HG03457 (cell line): ENCODE measurements around the gene OTUD3.
"Not testable (repeated sequence)": the region's sequence is repeated elsewhere in the genome, so short reads cannot be mapped to it uniquely, and the experiment has no call there.

Source experiments
- ATAC-seq: cut with Tn5 transposase; IDR thresholded peaks from one replicate; pipeline ENCODE4 v1.9.1; 2021; ENCODE audit warnings: moderate number of reproducible peaks; ENCODE audit not compliant: unreplicated experiment

OTUD3 gene

GRCh38 chr1:19909971-19910370, 27.8 kb downstream of the OTUD3 start:
- no peak for ATAC-seq

DNA sequence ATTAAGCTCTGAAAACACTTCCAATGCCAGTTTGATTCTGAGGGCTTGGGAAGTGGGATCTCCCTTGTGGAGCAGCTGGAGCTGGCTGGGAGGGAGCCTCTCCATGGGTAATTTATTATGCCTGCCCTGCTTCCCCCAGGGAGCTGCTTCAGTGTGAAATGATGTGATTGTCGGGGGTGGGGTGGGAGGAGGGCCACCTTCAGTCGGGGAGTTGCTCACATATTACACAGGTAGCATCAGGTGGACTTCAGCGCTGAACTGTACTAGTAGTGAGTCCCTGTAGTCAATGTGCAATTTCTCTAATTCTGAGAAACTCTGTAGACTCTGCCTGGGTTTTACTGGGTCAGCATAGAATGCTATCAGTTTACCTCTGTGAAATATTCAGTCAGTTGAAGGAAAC, 28.5 kb downstream of the OTUD3 start:
- ATAC-seq = no peak

DNA sequence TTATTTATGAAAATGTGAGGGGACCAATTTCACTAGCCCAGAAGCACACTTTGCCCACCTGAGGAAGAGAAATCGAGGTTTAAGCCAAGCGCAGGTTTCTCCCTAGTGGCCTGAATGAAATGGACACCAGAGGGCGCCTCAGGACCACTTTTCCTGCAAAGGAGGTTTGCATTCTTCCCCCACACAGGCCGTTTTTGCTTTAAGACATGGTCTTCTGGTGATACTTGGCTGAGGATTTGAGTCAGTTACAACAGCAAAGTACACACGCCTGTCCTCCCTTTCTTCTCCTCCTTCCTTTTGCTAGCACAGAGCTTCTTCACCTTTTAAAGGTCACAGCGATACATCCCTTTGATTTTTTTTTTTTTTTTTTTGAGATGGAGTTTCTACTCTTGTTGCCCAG, 35.9 kb downstream of the OTUD3 start:
- ATAC-seq = no peak

DNA sequence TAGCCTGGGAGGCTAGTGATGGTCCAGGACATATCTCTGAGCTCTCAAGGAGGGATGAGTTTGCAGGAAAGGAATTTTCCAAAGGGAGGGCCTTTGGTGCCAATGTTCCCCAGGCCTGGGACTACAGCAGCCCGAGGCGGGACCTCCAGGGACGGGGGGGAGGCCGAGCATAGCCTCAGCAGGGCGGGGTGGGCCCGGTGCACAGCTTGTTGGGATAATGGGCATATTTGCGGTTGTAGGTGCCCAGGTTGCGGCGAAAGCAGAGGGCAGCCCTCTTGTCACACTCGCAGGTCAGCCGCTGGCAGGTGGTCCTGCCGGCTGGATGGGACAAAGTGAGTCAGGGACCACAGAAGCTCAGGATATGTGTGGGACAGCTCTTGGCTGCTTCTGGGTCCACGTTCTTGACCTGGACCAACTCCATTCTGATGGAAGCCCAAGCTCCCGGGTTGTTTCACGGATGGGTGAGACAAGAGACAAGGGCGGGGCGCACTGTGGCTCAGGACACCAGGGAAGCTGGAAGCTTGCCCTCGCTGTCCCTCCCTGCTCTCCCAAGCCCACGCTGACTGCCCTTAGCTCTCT, 38.0 kb downstream of the OTUD3 start:
- no peak for ATAC-seq

- no peak for ATAC-seq
Measured at GRCh38 chr1:19921310-19921709, 39.1 kb downstream of the OTUD3 start.

GRCh38 chr1:19922015-19922688, 40.0 kb downstream of the OTUD3 start:
- no peak for ATAC-seq

DNA sequence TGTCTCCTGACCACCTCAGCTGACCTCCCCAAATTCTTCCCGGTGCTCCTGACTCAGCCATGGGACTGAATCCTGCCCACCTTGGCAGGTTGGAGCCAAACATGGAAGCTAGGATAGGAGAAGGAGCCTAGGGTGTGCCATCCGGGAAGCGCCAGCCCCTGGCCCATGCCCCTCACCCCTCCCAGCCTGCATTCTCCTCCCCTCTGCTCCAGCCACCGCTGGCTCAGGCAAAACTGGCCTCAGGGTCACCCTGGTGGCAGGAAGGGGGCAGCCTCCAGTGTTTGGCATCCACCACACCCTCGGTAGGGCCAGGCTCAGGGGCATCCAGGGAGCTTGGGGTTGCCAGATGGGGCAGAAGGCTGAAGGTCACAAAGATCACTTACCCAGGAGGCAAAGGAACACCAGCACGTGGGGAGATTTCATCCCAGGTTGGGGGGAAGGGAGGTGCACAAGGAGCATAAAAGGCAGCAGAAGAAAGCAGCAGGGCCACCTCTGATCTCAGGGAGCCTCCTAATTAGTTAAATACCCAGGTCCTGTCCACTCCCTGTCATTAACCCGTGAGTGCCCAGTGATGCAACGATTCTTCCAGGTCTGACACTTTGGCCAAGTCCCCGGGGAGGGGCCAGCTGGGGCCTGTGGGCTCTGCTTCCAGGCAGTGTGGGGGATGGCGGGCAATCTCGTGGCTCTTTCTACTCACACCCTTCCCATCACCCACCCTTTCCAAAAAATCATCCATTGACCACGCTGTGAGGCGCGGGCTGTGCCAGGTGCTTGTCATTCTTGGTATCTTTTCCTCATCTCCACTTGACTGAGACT, 41.1 kb downstream of the OTUD3 start, which contains the start of gene PLA2G2E:
TSS of gene PLA2G2E (minus strand) at position 481 of the 816 bp plus-strand sequence. CDS start at position 423, 58 bp downstream.
- no peak for ATAC-seq

- no peak for ATAC-seq
Measured at GRCh38 chr1:19923953-19924346, 41.8 kb downstream of the OTUD3 start.

GRCh38 chr1:19925342-19926070, 43.3 kb downstream of the OTUD3 start:
- no peak for ATAC-seq

GRCh38 chr1:19926296-19927129, 44.3 kb downstream of the OTUD3 start:
- no peak for ATAC-seq

DNA sequence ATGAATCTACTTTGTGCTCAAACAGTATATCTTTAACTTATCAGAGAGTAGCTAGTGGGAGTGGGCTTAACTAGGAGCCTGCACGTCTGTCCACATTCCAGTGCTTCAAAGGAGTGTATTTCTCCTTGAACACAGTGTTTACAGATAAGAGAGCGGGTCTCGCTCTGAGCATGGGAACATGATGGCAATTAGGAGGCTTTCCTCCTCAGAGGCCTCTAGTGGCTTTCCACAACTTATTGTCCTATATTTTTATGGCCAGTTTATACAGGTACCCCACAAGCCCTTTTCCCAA, 44.9 kb downstream of the OTUD3 start:
- ATAC-seq = not testable (repeated sequence)

- no peak for ATAC-seq
Measured at GRCh38 chr1:19932866-19933265, 50.7 kb downstream of the OTUD3 start.

GRCh38 chr1:19934336-19934735, 52.1 kb downstream of the OTUD3 start:
- ATAC-seq = no peak

- ATAC-seq = no peak
Measured at GRCh38 chr1:19936061-19936750, 54.0 kb downstream of the OTUD3 start.

- ATAC-seq = no peak
Measured at GRCh38 chr1:19938472-19938871, 56.3 kb downstream of the OTUD3 start.

DNA sequence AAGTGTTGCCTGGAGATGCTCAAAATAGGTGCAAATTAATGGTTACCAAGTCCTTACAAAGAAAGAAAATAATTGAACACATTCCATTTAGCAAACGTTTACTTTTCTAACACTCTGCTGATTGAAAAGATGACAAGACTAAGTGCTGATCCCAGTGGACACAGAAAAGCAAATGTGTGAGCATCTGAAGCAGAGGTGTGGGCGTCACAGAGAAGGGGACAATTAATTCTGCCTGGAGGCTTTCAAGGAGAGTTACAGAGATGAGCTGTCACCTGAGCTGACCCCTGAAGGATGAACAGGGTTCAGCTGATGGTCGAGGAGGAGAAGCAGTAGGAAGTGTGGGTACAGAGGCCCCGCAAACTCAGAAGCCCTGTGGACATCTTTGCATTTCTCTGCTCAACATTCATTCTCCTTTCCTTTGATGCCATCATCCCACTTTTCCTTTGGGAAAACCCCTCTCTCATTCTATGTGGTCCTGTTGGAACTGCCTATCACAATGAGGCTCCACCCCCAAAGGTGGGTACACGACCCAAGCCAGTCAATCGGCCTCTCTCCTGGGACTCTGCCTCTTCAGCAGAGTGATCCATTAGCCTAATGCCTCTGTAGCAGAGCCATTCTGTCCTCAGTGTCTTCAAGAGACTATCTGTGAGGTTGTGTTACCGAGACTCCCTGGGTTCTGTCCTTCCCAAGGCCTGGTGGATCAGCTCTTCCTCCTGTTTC, 58.5 kb downstream of the OTUD3 start:
- ATAC-seq = no peak

DNA sequence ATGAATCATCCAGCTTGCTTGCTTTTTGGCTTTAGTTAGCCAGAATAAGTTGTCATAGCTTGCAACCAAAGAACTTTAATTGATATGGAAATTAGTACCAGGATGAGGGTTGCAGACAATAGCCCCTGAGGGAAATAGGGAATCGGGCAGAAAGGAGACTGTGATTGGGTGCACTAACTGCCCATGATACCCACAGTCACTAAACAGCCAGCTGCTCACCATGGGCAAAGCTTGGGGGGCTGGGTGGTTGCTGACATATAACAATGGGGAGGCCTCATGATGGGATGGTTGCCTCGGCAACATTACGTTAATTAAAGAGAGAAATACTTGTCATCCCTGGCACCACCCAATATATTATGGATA, 59.0 kb downstream of the OTUD3 start:
- no peak for ATAC-seq

DNA sequence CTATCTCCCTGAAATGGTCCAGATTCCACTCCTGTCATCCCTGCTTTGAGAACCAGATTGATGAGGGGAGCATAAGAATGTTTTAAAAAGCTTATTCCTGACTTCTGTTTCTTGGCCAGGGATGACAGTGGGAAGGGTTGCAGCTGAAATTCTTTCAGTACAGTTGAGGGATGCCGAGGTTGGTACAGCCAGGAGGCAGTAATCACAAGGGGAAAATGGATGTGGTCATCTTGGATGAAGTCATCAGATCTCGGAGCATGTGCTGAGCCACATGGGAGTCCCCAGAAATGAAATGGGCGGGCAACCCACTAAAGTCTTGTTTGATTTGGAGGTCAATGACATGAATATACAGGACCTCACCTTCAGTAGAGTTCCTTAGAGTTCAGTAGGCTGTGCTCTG, 59.9 kb downstream of the OTUD3 start:
- ATAC-seq = no peak

GRCh38 chr1:19942657-19943056, 60.5 kb downstream of the OTUD3 start:
- ATAC-seq = no peak
